HG03139 (cell line): ENCODE data around the gene PHF19.

Experiments used
- ATAC-seq: cut with Tn5 transposase; IDR thresholded peaks from one replicate; pipeline ENCODE4 v1.9.1; 2021; ENCODE audit not compliant: unreplicated experiment

PHF19 gene

GRCh38 chr9:120876842-120877240 is at the start of gene PHF19:
PHF19 (minus strand) TSS chr9:120877188; CDS start chr9:120874741, 2,447 bp downstream.
- ATAC-seq: peak; percentile 5

- no peak for ATAC-seq
These were observed 49.5 kb upstream of the PHF19 start, which contains the start of gene TRAF1 for GRCh38 chr9:120926397-120926928. TRAF1 (minus strand) TSS chr9:120926796; CDS start chr9:120926075, 721 bp downstream.

- ATAC-seq: no peak
These were observed 48.8 kb upstream of the PHF19 start for GRCh38 chr9:120925535-120926396.

DNA sequence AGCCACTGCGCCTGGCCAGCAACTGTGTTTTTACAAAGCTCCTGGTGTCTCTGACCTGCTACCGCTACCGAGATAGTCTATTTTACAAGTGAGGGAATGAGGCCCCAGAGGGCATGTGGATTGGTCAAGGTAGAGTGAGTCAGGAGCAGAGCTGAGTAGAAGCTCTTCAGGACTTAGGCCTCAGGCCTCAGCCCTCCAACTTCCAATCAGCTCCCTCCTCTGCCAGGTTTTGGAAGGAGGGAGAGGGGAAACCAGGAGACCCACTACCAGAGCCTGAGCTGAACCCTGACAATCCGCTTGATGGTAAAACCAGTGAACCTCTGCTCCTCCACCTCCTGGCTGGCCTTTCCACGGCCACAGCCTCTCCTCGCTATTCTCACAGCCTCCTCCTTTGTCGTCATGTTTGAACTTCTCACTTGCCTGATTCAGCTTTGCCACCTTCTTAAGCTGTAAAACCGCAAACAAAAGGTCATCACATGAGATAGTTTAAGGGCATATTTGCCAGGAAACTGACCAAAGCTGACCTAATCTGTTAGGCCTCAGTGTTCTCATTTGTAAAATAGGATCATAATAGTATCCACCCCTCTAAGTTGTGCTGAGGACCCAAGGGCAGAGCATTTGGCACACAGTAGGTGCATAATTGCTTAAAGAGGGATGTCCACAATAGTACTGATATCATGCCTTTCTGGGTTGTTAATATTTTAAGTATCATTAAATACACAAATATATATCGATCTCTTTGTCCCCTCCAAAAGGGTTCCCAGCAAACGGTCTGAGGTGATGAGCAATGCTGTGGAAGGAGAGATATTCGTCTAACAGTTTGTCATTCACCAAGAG is 47.9 kb upstream of the PHF19 start:
- ATAC-seq: no peak

GRCh38 chr9:120923620-120924328 is 46.8 kb upstream of the PHF19 start:
- no peak for ATAC-seq

DNA sequence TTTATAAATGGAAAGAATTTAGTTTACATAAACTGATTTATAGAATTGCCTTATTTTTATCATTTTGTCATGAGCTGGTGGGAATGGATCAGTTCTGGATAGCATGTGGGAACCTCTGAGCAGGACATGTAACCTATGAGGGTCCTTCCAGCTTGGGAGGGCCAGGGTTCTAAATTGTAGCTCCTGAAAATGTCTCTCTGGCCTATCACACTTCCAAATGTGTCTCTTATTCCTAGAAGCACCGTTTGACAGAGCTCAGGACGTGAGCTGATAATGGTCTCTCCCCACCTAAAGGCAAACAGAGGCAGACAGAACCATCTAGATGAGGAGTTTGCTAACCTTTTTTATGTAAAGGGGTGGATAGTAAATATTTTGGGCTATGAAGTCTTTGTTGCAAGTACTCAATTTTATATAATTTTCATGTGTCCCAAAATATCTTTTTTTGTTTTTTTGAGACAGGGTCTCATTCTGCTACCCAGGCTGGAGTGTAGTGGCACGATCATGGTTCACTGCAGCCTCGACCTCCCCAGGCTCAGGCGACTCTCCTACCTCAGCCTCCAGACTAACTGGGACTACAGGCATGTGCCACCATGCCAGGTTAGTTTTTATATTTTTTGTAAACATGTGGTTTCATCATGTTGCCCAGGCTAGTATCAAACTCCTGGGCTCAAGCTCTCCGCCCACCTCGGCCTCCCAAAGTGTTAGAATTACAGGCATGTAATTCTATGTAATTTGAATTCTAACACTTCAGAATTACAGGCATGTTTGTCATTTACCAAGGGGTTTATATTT is 45.6 kb upstream of the PHF19 start:
- no peak for ATAC-seq

GRCh38 chr9:120921661-120922181 is 44.7 kb upstream of the PHF19 start:
- no peak for ATAC-seq

- ATAC-seq: no peak
These were observed 43.8 kb upstream of the PHF19 start for GRCh38 chr9:120920806-120921178.

DNA sequence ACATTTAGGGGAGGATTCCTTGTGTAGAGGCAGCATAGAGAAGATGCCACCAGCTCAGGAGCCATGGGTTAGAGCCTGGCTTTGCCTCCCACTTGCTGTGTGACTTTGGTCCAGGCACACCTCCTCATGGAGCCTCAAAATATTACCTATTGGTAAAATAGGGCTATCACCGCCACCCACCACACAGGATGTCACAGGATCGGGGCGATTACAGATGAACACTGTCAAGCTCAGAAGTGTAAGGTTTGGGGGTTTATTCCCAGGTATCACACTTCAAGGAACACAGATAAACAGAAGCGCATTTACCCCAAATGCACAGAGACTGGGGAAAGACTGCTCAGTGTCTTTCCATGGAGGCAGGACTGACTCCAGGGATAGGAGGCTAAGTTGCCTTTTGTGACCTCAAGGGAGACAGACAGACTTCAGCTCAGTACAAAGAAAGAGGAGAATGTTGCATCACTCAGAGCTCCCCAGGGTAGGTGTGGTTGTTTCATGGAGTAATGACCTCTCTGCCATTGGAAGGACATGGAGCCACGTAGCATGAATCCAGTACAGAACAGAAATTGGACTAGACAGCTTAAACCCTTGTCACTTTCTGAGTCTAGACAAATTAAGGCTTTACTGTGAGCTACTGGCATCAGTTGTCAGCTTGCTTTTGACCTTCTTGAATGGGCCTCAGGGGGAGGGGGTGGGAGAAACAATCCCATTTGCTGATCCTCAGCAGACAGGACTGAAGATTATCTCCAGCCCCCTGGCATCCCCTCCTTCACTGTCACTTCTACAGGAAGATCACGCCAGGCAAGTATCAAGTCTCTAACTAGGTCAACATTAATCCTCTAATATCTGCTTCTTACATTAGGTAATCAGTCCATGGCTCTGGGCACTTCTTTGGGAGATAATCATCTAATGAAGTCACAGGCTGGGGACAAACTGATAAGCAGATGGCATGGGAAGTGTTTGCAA is 43.1 kb upstream of the PHF19 start:
- ATAC-seq: no peak

GRCh38 chr9:120918931-120919842 is 42.2 kb upstream of the PHF19 start:
- no peak for ATAC-seq

DNA sequence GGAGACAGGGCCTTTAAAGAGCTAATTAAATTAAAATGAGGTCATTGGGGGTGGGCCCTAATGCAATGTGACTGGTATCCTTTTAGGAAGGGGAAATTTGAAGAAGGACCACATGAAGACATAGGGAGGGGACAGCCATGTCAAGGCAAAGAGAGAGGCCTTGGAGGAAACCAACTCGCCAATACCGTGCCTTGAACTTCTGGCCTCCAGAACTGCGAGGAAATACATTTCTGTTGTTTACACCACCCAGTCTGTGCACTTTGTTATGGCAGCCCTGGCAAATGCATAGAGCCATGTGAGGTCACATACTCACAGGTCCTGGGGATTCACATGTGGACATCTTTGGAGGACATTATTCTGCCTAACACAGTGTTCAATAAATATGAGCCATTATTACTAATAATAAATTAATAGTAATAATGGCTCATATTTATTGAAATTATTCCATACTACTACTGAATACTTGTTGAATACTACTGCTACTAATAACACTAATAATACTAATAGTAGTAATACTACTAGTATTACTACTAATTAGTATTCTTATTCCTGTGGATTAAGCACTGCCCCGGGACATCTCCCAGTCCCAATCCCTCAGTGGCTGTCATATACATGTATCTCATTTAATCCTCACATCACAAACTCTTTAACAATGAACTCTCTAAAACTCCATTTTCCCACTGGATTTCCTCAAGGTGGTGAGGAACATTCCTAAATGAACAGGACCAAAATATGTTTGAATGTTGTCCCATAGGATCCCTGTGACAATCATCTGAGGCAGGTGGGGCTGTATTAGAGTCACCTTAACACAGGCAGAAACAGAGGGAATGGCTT is 41.2 kb upstream of the PHF19 start:
- ATAC-seq: no peak

DNA sequence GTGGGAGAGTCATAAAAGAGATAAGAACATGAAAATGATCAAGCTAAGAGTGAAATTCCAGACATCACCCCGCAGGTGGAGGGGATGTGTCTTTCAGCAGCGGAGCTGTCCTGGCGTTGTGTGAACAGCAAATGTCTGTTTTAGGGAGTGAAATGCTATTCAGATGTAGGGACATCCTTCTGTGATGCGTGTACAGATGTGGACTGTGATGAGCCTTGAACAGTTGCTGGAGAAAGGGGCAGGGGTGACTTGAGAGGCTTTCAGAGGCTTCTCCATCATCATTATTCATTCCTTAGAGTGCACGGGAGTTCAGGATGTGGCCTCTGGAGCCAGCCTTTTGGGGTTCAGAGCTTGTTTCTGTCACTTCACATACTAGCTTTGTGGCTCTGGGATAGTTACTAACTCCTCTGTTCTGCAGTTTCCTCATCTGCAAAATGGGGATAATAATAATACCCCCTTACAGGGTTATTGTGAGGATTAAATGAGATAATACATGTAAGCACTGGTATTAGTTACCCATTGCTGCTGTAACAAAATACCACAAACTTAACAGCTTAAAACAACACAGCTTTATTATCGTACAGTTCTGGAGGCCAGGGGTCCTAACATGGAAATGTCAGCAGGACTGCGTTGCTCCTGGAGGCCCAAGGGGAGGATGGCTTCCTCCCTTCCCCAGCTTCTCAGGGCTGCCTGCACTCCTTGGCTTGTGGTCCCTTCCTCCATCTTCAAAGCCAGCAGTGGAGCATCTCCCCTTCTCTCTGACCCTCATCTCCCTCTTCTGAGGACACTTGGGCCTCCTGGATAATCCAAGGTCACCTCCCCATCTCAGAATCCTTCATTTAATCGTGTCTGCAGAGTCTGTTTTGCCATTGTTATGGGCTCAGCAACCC is 40.2 kb upstream of the PHF19 start:
- ATAC-seq: no peak

DNA sequence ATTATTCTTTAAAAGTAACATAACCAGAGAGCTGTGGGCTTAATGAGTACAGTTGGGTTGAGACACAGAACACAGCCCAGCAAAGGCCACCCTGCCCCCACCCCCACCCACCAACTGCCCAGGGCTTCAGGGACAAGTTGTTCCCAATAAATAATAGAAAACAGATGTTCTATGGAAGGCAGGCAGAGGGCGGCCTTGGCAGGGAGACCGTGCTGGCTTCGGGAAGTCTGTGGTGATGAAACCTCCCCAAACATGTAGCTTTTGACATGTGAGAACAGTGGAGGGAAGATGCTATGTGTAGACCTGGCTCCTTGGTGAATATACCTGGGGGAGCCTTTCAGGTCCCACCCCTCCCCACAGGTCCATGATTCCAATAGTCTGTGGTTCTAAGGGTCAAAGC is 39.6 kb upstream of the PHF19 start:
- no peak for ATAC-seq

- no peak for ATAC-seq
These were observed 39.0 kb upstream of the PHF19 start for GRCh38 chr9:120915854-120916470.

- ATAC-seq: no peak
These were observed 38.0 kb upstream of the PHF19 start for GRCh38 chr9:120914953-120915352.

- no peak for ATAC-seq
These were observed 37.4 kb upstream of the PHF19 start for GRCh38 chr9:120914396-120914795.
